ENCODE measurements around the gene C1orf105. TPM values are rescaled to one million over a fixed set of nuclear protein-coding genes. Genes with fewer than 3 reads are reported as not detected.
A peak's percentile ranks its signal among the peaks of the same experiment; 100 is the strongest.

C1orf105 gene
- total and polyA plus RNA-seq, 2 of the 13 experiments (the other 11 are each of a cell fraction or from before 2014, with no cell fraction given) = 0.15 to 0.45 TPM

DNA sequence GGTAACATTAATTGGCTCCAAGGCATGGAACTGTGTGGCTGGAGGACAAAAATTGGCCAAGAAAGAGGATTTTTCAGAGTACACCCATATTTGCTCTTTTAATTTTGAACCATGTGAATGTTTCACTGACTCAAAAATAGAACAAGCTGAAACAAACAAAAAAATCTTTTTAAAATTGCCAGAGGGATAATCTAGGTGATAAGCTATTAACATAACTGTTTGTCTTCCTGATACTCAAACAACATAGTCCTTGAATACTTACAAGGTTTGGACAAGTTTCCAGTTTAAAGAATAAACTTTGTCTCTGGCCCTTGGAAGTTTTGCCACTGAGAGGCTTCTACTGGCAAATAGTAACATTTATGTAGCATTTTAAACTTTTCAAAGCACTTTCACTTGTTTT is 53.4 kb downstream of the C1orf105 start (continued):
- TF ChIP-seq, protein P1, sequence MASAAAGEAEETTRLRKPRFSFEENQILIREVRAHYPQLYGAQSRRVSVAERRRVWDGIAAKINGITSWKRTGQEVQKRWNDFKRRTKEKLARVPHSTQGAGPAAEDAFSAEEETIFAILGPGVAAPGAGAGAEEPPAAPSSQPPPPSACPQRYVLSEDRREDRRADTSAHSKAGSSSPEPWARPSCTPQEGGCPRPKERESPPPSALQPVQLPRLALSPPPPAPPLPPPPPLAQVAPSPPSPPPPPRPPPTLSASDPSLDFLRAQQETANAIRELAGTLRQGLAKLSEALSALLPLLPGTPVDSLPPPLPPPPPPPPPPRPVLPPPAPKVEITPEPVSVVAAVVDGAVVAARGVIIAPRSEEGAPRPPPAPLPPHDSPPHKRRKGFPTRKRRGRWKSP (CRISPR knock-in tag; IDR thresholded peaks at IDR 0.05) = no peak
- no peak for TF ChIP-seq ZNF75D (CRISPR knock-in tag; IDR thresholded peaks at IDR 0.05; ENCODE audit: borderline replicate concordance)
- no peak for TF ChIP-seq BHLHE40 (IDR thresholded peaks at IDR 0.05; ENCODE audit: low read length)
- no peak for TF ChIP-seq ZNF207 (IDR thresholded peaks at IDR 0.05; ENCODE audit: borderline replicate concordance)
- no peak for TF ChIP-seq SETDB1 (CRISPR knock-in tag; IDR thresholded peaks at IDR 0.05; ENCODE audit: borderline replicate concordance)
- TF ChIP-seq U2AF2 (IDR thresholded peaks at IDR 0.05; ENCODE audit: low read depth, low read length) = no peak
- no peak for TF ChIP-seq AKAP8 (CRISPR knock-in tag; IDR thresholded peaks at IDR 0.05)
- TF ChIP-seq HNF4A (CRISPR knock-in tag; IDR thresholded peaks at IDR 0.05) = no peak
- TF ChIP-seq MBNL3 (CRISPR knock-in tag; conservative IDR thresholded peaks at IDR 0.05) = no peak
- TF ChIP-seq ARNT (IDR thresholded peaks at IDR 0.05) = no peak

- FAIRE-seq (no peak), DNase-seq (ENCODE audit: low spot score) (no peak), ATAC-seq (no peak)
- no peak overlapping the region for H3K9ac ChIP-seq (ENCODE audit: insufficient read depth, low read depth, low read length)
- ChIA-PET POLR2A (no interaction called here), CTCF (ENCODE audit: low intra/inter-chr PET ratio, low total read pairs) (no interaction called here)
- peaks cover 44% of the 10 kb centered on the region for H3K4me1 ChIP-seq (ENCODE audit: insufficient read depth, low read length)
- H3K4me3 ChIP-seq (replicated peaks in 1 of 3; ENCODE audit: insufficient read depth in 1 of 3, low read depth in 2 of 3, low read length in 3 of 3) = no peak overlapping the region
- in situ Hi-C loops (cut with HindIII; ENCODE audit: extremely low pct_ligation_motif_present, low pct_unique_long_range_greater_than_20kb) = no loop called here
- H4K20me1 ChIP-seq (ENCODE audit: insufficient read depth, low read length) = no peaks in the 10 kb centered on the region
- no peaks in the 10 kb centered on the region for H3K9me3 ChIP-seq (ENCODE audit: low read length)
- 71% methylated on average over 4 of the region's 4 CpGs for WGBS (ENCODE audit: low lambda C conversion rate)
- no peaks in the 10 kb centered on the region for H3K79me2 ChIP-seq (ENCODE audit: insufficient read depth, low read length)
- no peak overlapping the region for H3K4me2 ChIP-seq (ENCODE audit: low read depth, low read length)
- intact Hi-C loops (cut with micrococcal nuclease; ENCODE audit: unreplicated experiment) = no loop called here
- H3K27ac ChIP-seq (ENCODE audit: extremely low read length, insufficient read depth, low read length) = no peak overlapping the region
- no peaks in the 10 kb centered on the region for H3K27me3 ChIP-seq (ENCODE audit: control insufficient read depth in 1 of 2, insufficient read depth in 2 of 2, low read length in 2 of 2)
- H3K36me3 ChIP-seq (replicated peaks in 1 of 2; ENCODE audit: control insufficient read depth in 1 of 2, insufficient read depth in 2 of 2, low read length in 2 of 2) = no peaks in the 10 kb centered on the region
- BruUV-seq (replicated peaks) = no TSS peak
- peak overlapping the region; percentile 88 for H2AFZ ChIP-seq (ENCODE audit: low read length)
- TF ChIP-seq NR2F1 (CRISPR knock-in tag; IDR thresholded peaks at IDR 0.05) (no peak), POLR2G (IDR thresholded peaks at IDR 0.05; ENCODE audit: low read depth, low read length) (no peak), PRDM10 (CRISPR knock-in tag; IDR thresholded peaks at IDR 0.05; ENCODE audit: low read depth) (no peak), RFXANK (CRISPR knock-in tag; IDR thresholded peaks at IDR 0.05) (no peak), ZMYM4 (CRISPR knock-in tag; IDR thresholded peaks at IDR 0.05) (0 out of 2 replicates have a peak, but pooled peaks have one; percentile 14), PHF8 (CRISPR knock-in tag; IDR thresholded peaks at IDR 0.05) (no peak), FOSL2 (CRISPR knock-in tag; IDR thresholded peaks at IDR 0.05) (0 out of 2 replicates have a peak, but pooled peaks have one; percentile 25)
These were observed 55.8 kb downstream of the C1orf105 start for GRCh38 chr1:172476218-172476811.

All from HepG2 (cell line).